WI38 (cell line): ENCODE measurements around the gene CYB561A3.

Experiments
- H3K4me3 ChIP-seq: 2 replicates; pipeline ENCODE4 v1.5.1; 2011; ENCODE audit warnings: low read depth, mild to moderate bottlenecking, control low read depth, low read length
- CTCF ChIP-seq: IDR thresholded peaks from 2 replicates; pipeline ENCODE4 v1.5.1; 2012; ENCODE audit warnings: low read depth, mild to moderate bottlenecking, control low read depth, low read length

CYB561A3 gene

DNA sequence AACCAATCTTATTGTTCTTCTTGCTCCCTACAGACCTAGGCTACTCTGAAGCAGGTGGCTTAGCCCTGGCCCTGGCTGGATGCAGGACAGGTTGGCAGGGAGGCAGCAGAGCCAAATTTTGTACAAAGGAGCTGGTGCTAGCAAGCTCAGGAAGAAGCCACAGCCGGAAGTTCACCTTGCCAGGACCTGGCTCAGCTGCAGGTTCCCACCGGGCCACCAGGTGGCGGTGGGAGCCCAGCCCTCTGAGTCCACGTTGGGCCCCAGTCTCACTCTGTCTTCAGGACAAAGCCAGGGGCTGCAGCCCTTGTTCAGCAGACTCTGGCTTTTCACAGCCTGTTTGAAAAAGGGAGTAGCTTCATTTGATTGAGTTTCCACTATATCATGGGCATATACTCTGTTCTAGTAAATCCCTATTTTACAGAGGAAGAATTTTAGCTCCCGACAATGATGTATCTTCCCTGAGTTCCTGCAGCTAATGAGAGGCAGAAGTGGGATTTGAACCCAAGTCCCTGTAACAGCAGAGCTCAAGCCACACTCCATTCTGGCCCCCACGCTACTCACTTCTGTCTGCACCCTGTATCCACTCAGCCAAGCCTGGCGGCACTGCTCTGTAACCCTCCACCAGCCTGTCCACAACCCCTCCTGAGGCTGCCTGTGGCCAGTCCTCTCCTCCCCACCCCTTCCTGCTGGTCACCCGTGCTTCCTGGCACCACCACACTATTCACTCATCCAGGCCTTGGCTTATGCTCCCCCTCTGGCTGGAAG, 25.3 kb downstream of the CYB561A3 start:
- peak; percentile 98 for TF ChIP-seq CTCF
- no peak overlapping the region for H3K4me3 ChIP-seq

DNA sequence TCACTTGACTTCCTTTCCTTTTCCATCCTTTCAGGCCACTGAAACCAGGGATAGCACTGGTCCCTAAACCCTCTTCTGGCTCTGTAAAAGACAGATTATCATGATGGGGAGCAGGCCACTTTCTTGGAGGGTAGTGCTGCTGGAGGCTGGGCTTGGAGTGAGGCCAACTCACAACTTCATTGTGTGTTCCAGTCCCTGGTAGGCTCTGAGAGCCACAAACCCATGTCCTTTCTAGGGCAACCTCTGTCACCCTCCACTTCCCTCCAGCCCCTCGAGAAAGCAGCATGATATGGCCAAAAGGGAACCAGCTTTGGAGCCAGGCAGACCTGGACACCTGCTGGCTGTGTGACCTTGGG, 26.3 kb downstream of the CYB561A3 start:
- TF ChIP-seq CTCF = no peak
- H3K4me3 ChIP-seq = no peak overlapping the region

DNA sequence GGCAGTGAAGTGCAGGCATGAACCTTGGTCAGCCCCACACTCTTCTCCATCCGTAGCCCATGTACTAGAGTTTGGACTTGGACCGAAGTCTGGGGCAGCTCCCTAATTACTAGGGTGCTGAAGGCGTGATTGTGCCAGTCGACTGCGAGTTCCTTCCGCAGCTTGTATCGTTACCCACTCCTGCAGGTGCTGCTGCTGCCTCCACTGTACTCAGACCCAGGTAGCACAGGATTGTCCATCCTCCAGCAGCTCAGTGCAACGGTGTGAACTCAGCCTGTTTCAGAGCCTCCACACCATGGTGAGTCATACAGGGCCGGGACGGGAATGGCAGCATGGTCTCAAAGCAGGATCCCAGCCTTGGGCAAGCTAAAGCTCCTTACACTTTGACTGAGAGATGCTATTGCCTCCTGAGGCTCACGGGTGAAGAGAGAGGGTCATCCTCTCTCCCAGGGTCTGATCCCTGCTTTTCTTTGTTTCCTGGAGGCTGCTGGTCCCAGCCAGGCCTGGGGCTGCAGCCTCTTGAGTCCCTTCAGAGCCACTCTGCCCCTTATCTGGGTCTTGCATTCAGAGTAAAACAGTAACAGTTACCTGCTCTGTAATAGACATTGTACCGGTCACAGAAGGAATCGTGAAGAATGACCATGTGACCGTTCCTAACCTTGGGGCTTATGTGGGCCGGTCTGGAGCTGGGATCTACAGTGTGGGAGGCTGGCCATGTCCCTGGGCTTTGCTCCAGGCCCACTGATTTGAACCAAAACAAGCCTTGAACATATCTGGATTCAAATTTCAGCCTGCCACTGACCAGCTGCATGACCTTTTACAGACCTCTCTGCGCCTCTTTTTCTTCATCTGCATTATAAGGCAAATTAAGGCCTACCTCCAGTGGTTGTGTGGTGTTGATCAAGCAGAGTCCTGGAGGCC, 27.0 kb downstream of the CYB561A3 start:
- no peak overlapping the region for H3K4me3 ChIP-seq
- no peak for TF ChIP-seq CTCF

- TF ChIP-seq CTCF = no peak
- peak overlapping the region; percentile 99 for H3K4me3 ChIP-seq
Measured at GRCh38 chr11:61333550-61334433, 27.9 kb downstream of the CYB561A3 start.

DNA sequence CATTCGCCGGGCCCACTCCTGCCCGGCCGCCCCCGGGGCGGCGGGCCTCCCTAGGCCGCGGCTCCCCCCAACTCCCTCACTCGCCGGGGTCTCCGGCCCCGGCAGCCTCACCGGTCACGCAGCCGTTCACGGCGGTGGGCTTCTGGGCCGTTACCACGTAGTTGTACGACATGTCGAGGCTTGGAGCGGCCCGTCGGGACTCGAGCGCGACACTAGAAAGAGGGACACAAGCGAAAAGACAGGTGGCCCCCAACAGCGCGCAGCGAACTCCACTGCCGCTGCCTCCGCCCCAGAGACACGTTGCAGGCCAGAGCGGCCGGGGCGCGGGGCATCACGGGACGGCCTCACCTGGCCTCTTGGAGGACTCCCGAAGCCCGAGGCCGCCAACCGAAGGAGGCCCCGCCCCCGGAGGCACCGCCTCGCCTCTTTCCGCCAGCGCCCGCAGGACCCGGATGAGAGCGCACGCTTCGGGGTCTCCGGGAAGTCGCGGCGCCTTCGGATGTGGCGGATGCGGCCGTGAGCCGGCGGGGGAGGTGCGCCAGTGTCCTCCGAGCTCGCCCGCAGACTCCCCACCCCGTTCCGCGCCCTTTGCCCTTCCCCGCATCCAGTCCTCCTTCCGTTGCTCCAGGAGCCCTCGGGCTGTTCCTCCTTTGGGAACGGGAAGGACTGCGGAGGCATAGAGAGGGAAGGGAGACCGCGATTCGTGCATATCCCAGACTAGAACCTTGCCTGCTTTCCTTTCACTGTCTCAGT, 28.7 kb downstream of the CYB561A3 start, which contains the start of the genes DDB1 and TKFC:
TSS of gene DDB1 (minus strand) at position 309 of the 753 bp plus-strand sequence. CDS start at position 172, 137 bp downstream.
TSS of gene TKFC (plus strand) at position 432 of the 753 bp plus-strand sequence. CDS start 1,501 bp downstream, outside the sequence.
- H3K4me3 ChIP-seq = peak within 1 kb of the TSS; percentile 99
- no peak for TF ChIP-seq CTCF

GRCh38 chr11:61332281-61332796, 29.3 kb downstream of the CYB561A3 start:
- H3K4me3 ChIP-seq = peak overlapping the region; percentile 99
- no peak for TF ChIP-seq CTCF
